GM19328 (cell line): ENCODE measurements around the gene FLT3LG.
A peak's percentile ranks its signal among the peaks of the same experiment; 100 is the strongest.
"Not testable (repeated sequence)": the region's sequence is repeated elsewhere in the genome, so short reads cannot be mapped to it uniquely, and the experiment has no call there.

Experiments used
- ATAC-seq: cut with Tn5 transposase; IDR thresholded peaks from one replicate; pipeline ENCODE4 v1.9.1; 2021; ENCODE audit warnings: mild to moderate bottlenecking, moderate library complexity; ENCODE audit not compliant: unreplicated experiment

Gene FLT3LG

GRCh38 chr19:49440439-49441209 is 33.4 kb upstream of the FLT3LG start:
- ATAC-seq = no peak

DNA sequence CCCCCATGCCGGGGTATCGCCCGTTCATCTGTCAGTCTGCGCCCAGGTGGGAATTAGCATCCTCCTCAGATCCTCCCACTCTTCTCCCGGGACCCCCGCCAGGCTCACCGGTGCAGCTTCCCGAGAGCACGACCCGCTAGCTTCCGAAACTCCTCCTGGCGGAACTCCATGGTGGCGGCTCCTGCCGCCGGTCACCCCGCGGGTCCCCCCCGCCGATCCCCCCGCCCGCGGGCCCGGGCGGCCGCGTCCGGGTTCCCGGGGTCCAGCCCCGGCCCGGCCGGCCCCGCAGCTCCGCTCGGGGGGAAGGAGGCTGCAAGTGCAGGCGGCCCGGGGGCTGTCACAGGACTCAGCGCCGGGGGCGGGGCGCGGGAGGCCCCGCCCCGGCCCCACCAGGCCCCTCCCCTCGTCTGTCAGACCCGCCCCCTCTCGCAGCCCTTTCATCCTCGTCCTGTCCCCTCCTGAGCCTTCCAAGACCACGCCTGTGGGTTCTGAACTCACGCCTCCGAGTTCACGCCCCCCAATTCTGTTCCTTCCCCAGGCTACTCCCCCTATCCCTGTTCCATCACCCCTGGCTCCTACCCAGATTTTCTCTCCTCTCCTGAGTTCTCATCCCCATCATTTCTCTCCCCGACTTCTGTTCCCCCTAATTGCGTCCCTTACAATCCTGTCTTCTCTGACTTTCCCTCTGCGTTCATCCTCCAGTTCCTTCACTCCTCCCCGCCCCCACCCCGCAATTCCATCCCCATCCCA is 32.6 kb upstream of the FLT3LG start, which contains the start of gene SLC17A7:
TSS of gene SLC17A7 (minus strand) at position 318 of the 750 bp plus-strand sequence. CDS start at position 170, 148 bp downstream.
- no peak for ATAC-seq

GRCh38 chr19:49441960-49442350 is 32.1 kb upstream of the FLT3LG start:
- no peak for ATAC-seq

GRCh38 chr19:49442354-49442753 is 31.7 kb upstream of the FLT3LG start:
- ATAC-seq = no peak

- peak; percentile 13 for ATAC-seq
These were observed 31.1 kb upstream of the FLT3LG start for GRCh38 chr19:49442771-49443365.

- peak; percentile 67 for ATAC-seq
These were observed 30.5 kb upstream of the FLT3LG start for GRCh38 chr19:49443366-49444099.

DNA sequence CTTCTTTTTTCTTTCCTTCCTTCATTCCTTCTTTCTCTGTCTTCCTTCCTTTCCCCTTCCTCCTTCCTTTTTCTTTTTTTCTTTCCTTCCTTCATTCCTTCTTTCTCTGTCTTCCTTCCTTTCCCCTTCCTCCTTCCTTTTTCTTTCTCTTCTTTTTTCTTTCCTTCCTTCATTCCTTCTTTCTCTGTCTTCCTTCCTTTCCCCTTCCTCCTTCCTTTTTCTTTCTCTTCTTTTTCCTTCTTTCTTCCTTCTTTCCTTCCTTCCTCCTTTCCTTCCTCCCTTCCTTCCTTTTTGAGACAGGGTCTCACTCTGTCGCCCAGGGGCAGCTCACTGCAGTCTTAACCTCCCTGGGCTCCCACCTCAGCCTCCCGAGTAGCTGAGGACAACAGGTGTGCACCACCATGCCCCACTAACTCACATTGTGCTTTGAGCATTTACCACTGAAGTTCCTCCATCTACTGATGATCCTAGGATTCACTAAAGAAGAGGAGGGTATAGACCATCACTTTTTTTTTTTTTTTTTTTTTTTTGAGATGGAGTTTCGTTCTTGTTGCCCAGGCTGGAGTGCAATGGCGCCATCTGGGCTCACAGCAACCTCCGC is 29.8 kb upstream of the FLT3LG start:
- not testable (repeated sequence) for ATAC-seq

DNA sequence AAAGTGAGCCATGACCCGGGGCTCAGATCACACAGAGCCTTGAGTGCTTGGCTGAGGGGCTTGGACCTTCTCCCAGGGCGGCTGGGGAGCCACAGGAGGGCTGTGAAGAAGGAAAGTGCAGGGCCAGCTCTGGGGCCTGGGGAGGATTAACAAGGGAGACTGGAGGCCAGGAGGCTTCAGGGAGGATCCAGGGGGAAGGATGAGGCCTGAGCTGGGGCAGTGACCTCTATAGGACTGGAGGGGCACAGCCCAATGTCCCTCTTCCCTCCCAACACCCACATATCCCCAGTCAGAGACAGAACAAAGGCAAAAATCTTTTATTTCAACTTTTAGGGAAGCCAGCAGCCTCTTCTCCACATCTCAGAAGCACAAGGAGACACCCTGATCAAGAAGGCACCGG is 28.0 kb upstream of the FLT3LG start:
- ATAC-seq = no peak

DNA sequence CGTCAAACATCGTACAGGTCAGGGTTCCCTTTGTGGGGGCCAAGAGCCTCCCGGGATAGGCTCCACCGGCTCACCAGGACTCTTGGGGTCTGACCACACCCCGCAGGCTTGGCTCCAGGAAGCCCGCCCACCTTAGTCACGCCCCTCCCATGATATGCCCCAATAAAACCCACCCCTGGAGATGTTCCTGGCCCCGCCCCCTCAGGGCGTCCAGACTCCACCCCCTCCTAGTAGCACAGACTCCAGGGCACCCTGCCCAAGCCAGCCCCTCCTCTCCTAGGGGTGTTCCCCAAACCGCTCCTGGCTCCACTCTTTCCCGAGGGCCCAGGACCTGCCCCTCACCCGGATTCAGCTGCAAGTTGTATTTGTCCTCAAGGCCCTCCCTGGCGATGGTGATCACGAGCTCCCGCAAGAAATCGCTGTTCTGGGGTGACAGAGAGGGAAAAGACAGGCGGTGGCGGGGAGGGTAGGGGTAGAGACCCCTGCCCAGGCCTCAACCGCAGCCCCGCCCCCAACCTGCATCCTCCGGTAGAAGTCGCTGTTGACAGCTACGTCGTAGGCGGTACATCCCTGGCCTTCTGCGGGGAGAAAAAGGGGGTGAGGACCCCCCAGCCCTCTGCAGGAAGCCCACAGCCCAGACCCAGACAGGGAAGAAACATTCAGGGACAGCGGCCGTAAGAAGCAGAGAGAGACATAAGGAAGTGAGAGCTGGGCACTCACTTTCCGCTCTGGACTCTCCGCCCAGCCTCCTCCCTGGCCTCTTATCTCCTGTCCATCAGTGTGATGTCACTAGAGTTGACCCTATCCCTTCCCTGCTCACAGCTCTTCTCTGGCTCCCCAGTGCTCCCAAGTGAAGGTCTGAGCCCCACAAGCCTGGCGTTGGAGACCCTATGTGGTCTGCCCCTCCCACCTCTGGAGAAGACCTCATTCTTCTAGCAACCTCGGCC is 26.3 kb upstream of the FLT3LG start:
- no peak for ATAC-seq

DNA sequence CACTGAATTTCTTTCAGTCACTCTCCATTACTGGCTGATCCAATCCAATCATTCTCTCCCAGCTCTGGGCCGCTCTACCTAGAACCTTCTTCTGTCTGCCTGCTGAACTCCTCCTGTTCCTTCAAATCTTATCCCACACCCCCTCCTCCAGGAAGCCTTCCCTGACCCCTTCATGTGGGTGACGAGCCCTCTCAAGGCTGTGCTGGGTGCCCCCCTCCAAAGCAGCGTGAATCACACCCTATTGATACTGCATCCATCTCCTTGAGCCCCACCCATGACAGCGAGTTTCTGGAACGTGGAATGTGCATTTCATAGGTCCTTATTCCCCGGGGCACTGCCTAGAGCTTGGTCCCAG is 25.6 kb upstream of the FLT3LG start:
- ATAC-seq = no peak

GRCh38 chr19:49450405-49450804 is 23.6 kb upstream of the FLT3LG start:
- ATAC-seq = no peak

DNA sequence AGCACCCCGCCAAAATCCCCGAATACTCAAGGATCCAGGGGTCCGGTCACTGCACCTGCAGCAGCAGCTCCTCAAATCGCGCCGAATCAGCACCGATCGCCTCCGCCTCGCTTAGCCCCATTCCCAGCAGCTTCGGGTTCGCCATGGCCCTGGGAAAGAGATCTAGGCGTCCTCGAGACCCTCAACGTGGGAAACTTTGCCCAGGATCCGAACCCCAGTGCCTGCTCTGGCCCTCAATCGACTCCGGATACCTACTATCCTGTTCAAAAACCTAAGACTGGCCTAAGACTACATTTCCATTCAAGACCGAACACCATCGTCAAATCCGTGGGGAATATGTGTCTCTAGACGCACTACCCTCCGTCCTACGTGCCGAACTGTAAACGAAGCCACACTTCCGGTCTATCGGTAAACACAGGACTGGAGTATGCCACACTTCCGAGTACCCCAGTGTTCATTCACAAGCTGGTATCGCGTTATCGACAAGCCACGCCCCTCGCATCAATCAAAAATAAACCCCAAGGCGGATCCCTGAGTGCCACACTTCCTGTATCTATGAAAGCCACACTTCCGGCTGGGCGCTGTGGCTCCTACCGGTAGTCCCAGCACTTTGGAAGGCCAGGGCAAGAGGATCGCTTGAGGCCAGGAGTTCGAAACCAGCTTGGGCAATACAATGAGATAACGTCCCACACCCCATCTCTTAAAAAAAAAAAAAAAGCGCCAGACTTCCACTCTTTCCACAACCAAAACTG is 22.4 kb upstream of the FLT3LG start, which contains the start of gene PIH1D1:
TSS of gene PIH1D1 (minus strand) at position 385 of the 752 bp plus-strand sequence. CDS start at position 145, 240 bp downstream.
- ATAC-seq = peak; percentile 49

GRCh38 chr19:49453013-49453756 is 20.8 kb upstream of the FLT3LG start, which contains the start of gene ALDH16A1:
Gene ALDH16A1 (plus strand): TSS chr19:49453225. CDS start chr19:49453332, 107 bp downstream.
- ATAC-seq = peak; percentile 78

GRCh38 chr19:49453757-49454240 is 20.2 kb upstream of the FLT3LG start:
- ATAC-seq = no peak

DNA sequence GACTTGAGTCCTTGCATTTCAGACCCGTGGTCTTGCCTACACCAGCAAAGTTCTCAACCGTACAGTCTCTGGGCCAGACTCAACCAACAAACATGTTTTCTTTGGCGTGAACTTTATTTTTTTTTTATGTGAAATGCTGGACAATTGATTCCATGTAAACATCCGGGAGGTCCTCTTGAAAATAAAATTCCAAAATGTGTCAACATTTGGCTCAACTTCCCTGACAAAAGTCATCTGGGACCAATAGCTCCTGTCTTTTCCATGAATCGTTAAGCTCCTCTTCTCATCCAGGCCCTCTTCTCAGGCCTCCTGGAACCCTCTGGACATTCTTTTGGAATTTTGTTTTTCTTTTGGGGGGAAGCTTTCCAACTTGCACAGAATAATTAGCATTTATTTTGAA is 18.2 kb upstream of the FLT3LG start:
- ATAC-seq = no peak

- no peak for ATAC-seq
These were observed 17.7 kb upstream of the FLT3LG start for GRCh38 chr19:49456326-49456725.

GRCh38 chr19:49458567-49458903 is 15.5 kb upstream of the FLT3LG start:
- no peak for ATAC-seq

- ATAC-seq = no peak
These were observed 14.6 kb upstream of the FLT3LG start for GRCh38 chr19:49459388-49459787.
